HG03558 (cell line): ENCODE results near the gene MTHFD2L.
"Not testable (repeated sequence)": the region's sequence is repeated elsewhere in the genome, so short reads cannot be mapped to it uniquely, and the experiment has no call there.

Experiments
- ATAC-seq: cut with Tn5 transposase; IDR thresholded peaks from one replicate; pipeline ENCODE4 v1.9.1; 2021; ENCODE audit warnings: moderate number of reproducible peaks; ENCODE audit not compliant: unreplicated experiment; ENCODE audit errors: extremely low read depth

MTHFD2L gene

DNA sequence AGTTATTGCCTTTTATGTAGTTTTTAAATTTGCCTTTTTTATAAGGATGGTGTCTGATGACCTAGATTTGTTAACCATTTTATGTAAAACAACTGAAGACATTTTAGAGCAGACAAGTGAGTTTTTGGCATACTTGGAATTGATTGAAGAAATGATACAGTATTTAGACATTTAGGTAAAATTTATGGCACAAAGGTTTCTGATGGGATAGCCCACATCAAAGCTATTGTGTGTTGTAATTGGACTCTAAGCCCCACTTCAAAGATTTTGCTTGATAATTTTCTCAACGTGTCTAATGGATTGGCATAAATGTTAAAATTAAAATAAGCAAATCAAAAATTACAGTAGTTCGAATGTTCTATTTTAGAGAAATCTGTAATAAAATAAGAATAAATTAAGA is 168.0 kb downstream of the MTHFD2L start:
- ATAC-seq = no peak

DNA sequence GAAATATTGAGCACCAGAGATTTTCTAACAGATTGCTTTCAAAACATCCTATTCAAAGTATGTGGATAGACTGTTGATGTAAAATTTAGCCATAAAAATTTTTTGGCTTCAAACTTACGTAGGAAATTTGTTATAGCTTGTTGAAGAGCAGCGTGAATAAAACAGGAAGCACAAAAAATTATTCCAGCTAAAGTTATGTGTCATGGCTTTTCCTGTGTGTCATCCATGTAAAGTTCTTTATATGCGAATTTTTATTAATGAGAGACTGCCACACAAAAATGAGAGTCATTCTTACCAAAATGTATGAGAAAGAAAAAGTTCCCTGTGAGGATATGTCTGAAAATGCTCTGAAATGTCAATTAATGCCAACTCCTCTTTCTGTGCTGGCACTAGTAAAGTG is 169.8 kb downstream of the MTHFD2L start:
- ATAC-seq = no peak

- no peak for ATAC-seq
These were observed 170.6 kb downstream of the MTHFD2L start for GRCh38 chr4:74328501-74328900.

DNA sequence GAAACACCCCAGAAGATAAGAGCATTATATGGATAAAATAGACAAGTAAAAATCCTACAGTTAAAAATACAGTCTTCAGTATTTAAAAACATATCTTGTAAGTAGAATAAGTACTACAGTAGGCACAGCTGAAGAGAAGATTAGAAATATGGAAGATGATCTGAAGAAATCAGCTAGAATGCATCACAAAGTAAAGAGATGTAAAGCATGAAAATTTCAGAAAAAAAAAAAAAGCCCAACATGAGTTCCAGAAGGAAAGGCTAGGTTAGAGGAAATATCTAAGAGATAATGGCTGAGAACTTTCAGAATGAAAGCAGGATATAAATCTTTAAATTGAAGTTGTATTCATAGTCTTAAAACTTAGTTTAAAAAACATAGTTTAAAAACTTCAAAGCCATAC is 171.4 kb downstream of the MTHFD2L start:
- ATAC-seq = no peak

DNA sequence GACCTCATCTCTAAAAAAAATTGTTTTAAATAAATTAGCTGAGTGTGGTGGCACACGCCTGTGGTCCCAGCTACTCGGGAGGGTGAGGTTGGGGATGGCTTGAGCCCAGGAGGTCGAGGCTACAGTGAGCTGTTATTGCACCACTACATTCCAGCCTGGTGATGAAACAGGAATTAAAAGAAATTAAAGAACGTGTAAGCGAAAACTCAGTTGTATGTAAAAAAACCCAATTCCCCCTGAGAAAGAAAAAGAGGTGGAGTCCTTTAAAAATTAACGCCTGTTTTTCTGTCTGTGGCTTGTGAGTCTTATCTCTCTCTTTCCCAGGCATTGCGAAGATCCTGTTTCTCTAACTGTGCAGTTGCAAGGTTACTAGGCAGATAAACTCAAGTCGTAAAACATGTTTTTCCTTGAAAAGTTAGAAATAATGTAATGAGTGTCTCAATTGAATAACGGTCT is 172.4 kb downstream of the MTHFD2L start:
- ATAC-seq = no peak

GRCh38 chr4:74331252-74331651 is 173.3 kb downstream of the MTHFD2L start:
- ATAC-seq = no peak

GRCh38 chr4:74331944-74332343 is 174.0 kb downstream of the MTHFD2L start:
- no peak for ATAC-seq

- no peak for ATAC-seq
These were observed 176.7 kb downstream of the MTHFD2L start for GRCh38 chr4:74334636-74335035.

DNA sequence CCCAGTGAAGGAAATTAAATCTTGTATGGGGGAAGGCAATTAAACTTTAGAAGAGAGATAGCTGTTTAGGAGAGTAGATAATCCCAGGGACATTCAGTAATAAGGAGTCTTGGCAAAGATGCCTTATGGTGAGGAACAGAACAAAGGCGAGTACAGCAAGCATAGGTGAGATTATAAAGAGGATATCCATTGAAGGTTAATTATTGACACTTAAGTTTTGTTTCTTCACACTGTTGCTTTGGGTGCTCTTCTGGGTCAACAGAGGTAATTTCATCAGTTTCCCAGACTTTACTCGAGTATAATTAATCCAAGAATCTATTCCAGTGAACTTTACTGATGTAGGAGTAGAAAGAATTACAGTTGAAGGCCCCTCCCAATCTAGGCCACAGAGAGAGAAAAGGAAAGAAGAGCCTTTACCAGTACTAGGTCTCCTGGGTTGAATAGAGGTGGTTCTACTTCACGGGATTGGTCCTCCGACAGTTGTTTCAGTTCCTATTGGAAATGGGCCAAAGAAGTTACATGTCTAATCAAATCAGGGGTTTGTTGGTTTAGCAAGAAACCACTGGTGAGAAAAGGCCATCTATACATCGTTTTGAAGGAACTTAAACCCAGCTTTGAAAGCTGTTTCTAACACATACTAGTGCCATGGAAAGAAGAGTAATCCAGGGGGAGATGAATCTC is 177.6 kb downstream of the MTHFD2L start:
- ATAC-seq = no peak

DNA sequence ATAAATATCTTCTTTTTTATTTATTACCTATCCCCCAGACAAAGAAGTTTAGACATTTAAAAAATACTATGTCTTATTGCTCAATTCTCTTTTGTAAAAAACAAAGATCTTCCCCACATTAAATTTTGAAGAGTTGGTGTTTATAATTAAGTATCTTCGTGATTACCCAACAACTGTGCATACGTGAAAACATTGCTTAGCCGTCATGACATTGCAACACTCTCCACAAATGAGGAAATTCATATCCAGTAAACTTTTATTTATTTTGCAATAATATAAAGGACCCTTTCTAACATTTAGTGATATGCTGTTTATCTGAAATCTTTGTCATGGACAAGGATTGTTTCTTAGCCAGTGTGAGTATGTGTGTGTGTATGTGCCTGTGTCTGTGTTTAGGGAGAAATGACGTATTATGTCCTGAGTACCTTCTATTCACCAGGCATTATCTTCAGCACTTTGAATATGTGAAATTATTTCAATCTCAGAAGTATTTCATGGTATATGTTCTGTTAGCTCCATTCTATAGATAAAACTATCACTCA is 180.9 kb downstream of the MTHFD2L start:
- ATAC-seq = no peak

DNA sequence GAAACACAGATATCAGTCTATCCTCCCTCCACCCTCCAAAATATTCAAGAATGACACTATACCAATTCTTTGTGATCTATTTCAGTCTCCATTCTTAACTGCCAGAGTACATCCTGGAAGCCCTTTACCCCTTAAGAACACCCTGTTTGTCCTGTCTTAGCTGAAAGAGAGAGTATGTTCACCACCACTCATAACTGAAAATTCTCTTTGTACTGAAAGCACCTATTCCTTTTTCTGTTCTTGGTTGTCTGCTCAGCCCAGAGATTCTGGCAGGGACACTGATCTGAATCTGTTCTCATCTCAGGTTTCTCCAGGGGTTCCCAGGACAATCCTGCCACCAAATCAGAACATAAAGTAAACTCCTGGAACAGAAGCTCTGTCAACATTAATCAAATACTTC is 181.6 kb downstream of the MTHFD2L start:
- ATAC-seq = no peak

- not testable (repeated sequence) for ATAC-seq
These were observed 182.5 kb downstream of the MTHFD2L start for GRCh38 chr4:74340421-74340820.

DNA sequence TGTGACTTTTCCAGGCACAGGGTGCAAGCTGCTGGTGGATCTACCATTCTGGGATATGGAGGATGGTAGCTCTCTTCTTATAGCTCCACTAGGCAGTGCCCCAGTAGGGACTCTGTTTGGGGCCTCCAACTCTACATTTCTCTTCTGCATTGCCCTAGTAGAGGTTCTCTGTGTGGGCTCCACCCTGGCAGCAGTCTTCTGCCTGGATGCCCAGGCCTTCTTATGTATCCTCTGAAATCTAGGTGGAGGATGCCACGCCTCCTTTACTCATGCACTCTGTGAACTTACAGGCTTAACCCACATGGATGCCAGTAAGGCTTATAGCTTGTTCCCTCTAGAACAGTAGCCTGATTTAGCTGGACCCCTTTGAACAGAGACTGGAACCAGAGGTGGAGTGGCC is 186.1 kb downstream of the MTHFD2L start:
- no peak for ATAC-seq
